ENCODE results near the gene RMP24.

The RMP24 gene

DNA sequence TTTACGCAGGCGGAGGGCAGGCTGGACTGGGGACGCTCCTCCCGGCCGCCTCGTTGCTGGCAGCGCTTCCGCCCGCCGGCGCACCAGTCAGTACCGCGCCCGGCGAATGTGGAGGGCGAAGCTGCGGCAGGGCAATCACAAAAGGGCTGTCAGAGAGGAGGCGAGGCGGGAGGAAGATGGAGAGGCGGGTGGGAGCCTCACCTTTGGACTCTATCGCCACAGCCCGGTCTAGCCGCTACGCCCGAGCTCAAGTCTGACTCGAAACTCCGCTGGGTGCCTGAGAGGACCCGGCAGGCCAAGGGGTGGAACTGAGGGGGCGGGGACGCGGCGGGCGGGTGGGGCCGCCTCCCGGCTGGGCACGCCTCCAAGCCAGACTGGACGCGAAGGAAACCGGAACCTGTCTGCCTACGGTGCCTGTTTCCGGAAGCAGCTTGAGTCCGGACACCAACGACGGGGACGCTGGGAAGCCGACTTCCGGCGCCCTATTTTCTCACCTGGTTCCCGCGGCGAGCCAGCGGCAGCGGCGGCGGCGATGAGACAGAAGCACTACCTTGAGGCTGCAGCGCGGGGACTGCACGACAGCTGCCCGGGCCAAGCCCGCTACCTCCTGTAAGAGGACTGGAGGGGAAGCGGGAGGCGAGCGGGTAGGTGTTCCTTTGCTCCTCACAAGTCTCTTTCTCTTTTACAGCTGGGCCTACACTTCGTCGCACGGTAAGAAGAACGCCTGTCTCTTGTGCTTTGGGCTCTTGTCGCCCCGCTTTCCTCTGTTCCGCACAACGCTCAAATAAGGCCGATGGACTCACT lies at the start of gene RMP24:
Gene RMP24 (plus strand): TSS at position 483 of the 804 bp plus-strand sequence.
- peak within 1 kb of the TSS; percentile 96 for H3K4me3 ChIP-seq
- in situ Hi-C loops (cut with MboI; ENCODE audit: low sequenced_read_pairs): no loop called here
- H3K27me3 ChIP-seq (ENCODE audit: low read depth): no peaks in the 10 kb centered on the region
- DNase-seq (ENCODE audit: low spot score in 2 of 2): peak; percentile 91 to 95
- H3K9me3 ChIP-seq: 0 out of 2 replicates have a peak, but pooled peaks cover 3% of the 10 kb centered on the region
- H3K36me3 ChIP-seq (replicated peaks): peaks cover 29% of the 10 kb centered on the region
- peaks cover 7% of the 10 kb centered on the region; the same call in 1 of the 2 replicates for H3K4me1 ChIP-seq

DNA sequence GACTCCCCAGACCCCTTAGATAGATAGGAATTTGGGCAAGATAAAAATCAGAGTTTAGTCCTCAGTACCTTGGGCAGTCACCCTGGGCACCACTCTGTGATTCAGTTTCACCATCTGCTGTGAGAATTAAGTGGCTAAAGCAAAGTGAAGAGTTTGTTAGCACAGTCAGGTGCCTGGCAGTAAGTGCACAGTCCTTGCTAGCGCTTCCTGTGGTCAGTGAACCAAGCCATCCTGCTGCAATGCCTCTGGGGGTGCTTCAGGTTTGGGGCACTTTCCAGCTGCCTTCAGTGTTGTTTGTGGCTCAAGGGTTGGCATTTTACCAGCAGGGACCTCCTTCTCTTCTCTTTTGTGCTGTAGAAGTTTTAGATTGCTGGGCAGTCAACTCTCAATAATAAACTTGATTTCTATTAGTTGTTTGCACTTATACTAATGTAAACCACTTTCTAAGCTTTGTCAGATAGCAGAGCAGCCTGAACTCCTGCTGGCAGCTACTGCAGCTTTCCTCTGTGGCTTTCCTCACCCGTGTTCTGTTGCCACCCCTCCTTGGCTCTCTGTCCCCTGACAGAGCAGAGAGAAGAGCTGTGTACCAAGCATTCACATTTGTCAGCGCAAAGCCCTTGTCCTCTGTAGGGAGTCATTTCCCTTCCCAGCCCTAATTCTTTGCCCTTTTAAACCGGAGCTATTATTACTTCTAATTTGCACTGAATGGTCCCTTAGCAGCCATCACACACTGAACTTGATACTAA lies 48.4 kb upstream of the RMP24 start:
- no peak for DNase-seq (ENCODE audit: low spot score in 2 of 2)
- Histone ChIP-seq H3K27me3 (ENCODE audit: low read depth) (no peaks in the 10 kb centered on the region), H3K9me3 (no peaks in the 10 kb centered on the region), H3K4me3 (no peak overlapping the region), H3K36me3 (replicated peaks) (no peaks in the 10 kb centered on the region), H3K4me1 (peaks cover 18% of the 10 kb centered on the region)
- in situ Hi-C loops (cut with MboI; ENCODE audit: low sequenced_read_pairs): no loop called here

DNA sequence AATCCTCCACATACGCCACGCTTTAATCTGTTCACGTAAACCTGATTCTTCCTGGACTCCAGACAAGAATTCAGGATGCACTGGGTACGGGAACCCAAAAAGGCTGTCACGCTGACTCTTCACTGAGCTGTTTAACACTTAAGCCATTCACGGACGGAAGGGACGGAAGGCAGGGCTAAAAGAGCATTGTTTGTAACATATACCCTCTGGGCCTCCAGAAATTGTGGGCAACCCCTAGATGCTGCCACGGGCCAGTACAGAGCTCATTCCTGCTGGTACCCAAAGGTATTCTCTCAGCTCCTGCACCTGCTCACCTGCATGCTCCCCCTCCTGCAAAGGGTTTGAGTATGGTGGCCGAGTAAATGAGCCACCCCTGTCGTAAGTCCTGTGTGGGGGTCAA lies 45.6 kb upstream of the RMP24 start:
- Histone ChIP-seq H3K27me3 (ENCODE audit: low read depth) (no peaks in the 10 kb centered on the region), H3K36me3 (replicated peaks) (no peaks in the 10 kb centered on the region), H3K4me3 (no peak overlapping the region), H3K4me1 (peaks cover 18% of the 10 kb centered on the region), H3K9me3 (no peaks in the 10 kb centered on the region)
- in situ Hi-C loops (cut with MboI; ENCODE audit: low sequenced_read_pairs): no loop called here
- DNase-seq (ENCODE audit: low spot score in 2 of 2): no peak

DNA sequence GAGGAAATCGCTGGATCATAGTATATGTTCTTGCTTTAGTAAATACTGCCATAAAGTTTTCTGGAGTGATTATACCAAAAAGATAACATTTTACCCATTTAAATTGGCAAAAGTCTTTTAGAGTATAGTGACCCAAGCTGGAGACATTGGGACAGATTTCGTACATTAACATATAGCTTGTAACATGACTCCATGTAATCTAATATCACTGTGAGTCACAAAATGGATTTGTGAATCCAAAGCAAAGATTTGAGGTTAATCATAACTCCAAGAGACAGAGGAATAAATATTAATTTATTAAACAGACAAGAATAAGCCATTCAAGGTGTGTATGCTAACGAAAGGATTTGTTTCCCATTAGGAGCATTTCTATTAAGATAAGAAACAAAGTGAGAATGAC lies 45.0 kb upstream of the RMP24 start:
- in situ Hi-C loops (cut with MboI; ENCODE audit: low sequenced_read_pairs): no loop called here
- no peaks in the 10 kb centered on the region for H3K27me3 ChIP-seq (ENCODE audit: low read depth)

DNA sequence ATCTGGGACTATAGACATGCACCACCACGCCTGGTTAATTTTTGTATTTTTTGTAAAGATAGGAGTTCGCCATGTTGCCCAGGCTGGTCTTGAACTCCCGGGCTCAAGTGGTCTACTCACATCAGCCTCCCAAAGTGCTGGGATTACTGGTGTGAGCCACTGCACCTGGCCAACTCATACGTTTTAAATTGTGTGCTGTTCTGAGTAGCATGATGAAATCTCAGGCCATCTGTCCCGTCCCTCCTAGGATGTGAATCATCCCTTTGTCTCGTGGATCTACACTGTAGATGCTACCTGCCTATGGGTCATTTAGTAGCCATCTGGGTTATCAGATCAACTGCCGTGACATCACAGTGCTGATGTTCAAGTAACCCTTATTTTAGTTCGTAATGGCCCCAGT lies 38.5 kb upstream of the RMP24 start:
- Histone ChIP-seq H3K4me1 (no peaks in the 10 kb centered on the region), H3K36me3 (replicated peaks) (no peaks in the 10 kb centered on the region), H3K9me3 (no peaks in the 10 kb centered on the region), H3K4me3 (no peak overlapping the region), H3K27me3 (ENCODE audit: low read depth) (no peaks in the 10 kb centered on the region)
- DNase-seq (ENCODE audit: low spot score in 2 of 2): no peak
- in situ Hi-C loops (cut with MboI; ENCODE audit: low sequenced_read_pairs): no loop called here

More for the DNA sequence above, 45.0 kb upstream of the RMP24 start:
- no peak for DNase-seq (ENCODE audit: low spot score in 2 of 2)
- peaks cover 18% of the 10 kb centered on the region for H3K4me1 ChIP-seq
- H3K4me3 ChIP-seq: no peak overlapping the region
- no peaks in the 10 kb centered on the region for H3K9me3 ChIP-seq
- H3K36me3 ChIP-seq (replicated peaks): no peaks in the 10 kb centered on the region

DNA sequence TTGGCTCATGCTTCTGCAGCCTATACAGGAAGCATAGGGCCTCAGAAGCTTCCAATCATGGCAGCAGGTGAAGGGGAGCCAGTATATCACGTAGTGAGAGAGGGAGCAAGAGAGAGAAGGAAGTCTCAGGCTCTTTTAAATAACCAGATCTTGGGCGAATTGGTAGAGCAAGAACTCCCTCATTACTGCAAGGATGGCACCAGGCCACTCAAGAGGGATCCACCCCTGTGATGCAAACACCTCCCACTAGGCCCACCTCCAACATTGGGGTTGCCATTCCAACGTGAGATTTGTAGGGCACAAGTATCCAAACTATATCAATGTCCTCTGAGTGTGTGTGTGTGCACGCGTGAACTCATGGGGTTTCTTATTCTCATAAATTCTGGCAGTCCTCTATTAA lies 37.6 kb upstream of the RMP24 start:
- no peak for DNase-seq (ENCODE audit: low spot score in 2 of 2)
- no peaks in the 10 kb centered on the region for H3K27me3 ChIP-seq (ENCODE audit: low read depth)
- no peaks in the 10 kb centered on the region for H3K4me1 ChIP-seq
- H3K4me3 ChIP-seq: no peak overlapping the region
- H3K36me3 ChIP-seq (replicated peaks): no peaks in the 10 kb centered on the region
- no peaks in the 10 kb centered on the region for H3K9me3 ChIP-seq
- in situ Hi-C loops (cut with MboI; ENCODE audit: low sequenced_read_pairs): no loop called here

DNA sequence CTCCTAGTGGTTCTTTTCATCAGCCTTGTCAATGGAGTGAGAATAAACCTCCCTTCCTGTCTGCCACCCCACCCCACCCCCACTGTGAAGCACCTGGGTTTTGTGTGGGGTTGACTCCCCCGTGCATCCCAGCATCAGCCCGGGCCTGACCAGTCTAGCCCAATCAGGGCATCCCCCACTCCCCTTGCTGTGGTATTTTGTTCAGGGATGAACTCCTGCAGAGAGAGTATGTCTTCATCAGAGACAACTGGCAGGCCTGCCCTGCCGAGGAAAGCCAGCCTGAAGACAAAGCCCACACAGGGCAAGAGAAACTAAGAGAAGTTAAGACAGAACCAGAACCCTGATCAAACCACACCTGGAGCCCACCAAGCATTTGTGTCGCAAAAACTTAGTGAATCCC lies 36.7 kb upstream of the RMP24 start:
- H3K9me3 ChIP-seq: no peaks in the 10 kb centered on the region
- H3K36me3 ChIP-seq (replicated peaks): no peaks in the 10 kb centered on the region
- no peaks in the 10 kb centered on the region for H3K27me3 ChIP-seq (ENCODE audit: low read depth)
- no peak for DNase-seq (ENCODE audit: low spot score in 2 of 2)
- H3K4me3 ChIP-seq: no peak overlapping the region
- in situ Hi-C loops (cut with MboI; ENCODE audit: low sequenced_read_pairs): no loop called here
- no peaks in the 10 kb centered on the region for H3K4me1 ChIP-seq

DNA sequence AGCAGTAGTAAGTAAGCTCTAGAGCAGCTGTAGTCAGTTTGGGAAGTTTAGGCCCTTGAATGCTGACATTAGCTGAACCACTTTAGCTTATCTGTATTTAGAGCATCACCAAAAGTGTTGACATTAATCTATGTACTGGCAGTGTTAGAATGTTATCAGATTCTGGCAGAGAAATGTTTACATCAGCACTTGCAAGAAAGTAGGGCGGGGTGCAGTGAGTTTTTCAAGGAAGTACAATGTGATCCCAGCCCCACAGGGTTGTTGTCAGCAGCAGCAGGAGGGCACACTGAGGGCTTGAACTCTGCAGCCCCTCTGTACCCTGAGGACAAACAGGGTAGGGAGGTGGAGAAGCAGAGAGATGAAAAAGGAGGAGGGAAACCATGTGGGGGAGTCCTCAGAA lies 35.5 kb upstream of the RMP24 start:
- Histone ChIP-seq H3K9me3 (no peaks in the 10 kb centered on the region), H3K4me3 (no peak overlapping the region), H3K36me3 (replicated peaks) (no peaks in the 10 kb centered on the region), H3K4me1 (no peaks in the 10 kb centered on the region), H3K27me3 (ENCODE audit: low read depth) (no peaks in the 10 kb centered on the region)
- in situ Hi-C loops (cut with MboI; ENCODE audit: low sequenced_read_pairs): no loop called here
- DNase-seq (ENCODE audit: low spot score in 2 of 2): no peak

DNA sequence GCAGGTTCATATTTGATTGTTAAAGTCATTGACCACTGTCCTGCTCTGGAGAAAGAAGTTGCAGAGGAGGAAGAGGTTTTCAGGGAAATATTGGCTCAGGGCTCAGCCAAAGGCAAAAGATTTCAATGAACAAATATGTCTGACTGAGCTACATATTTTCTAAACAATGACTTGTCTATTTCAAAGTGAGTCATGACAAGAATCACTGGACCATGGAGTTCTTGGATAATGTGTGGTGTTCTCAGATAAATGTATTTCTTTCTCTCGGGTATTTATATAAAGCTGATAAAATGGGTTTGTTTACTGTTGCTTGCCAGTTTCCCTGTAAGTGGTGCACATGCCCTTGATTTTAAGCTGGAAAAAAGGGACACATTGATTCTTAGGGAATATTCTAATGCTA lies 34.3 kb upstream of the RMP24 start:
- no peak for DNase-seq (ENCODE audit: low spot score in 2 of 2)
- in situ Hi-C loops (cut with MboI; ENCODE audit: low sequenced_read_pairs): no loop called here
- no peaks in the 10 kb centered on the region for H3K4me1 ChIP-seq
- H3K36me3 ChIP-seq (replicated peaks): no peaks in the 10 kb centered on the region
- H3K4me3 ChIP-seq: no peak overlapping the region
- H3K9me3 ChIP-seq: no peaks in the 10 kb centered on the region
- H3K27me3 ChIP-seq (ENCODE audit: low read depth): no peaks in the 10 kb centered on the region

DNA sequence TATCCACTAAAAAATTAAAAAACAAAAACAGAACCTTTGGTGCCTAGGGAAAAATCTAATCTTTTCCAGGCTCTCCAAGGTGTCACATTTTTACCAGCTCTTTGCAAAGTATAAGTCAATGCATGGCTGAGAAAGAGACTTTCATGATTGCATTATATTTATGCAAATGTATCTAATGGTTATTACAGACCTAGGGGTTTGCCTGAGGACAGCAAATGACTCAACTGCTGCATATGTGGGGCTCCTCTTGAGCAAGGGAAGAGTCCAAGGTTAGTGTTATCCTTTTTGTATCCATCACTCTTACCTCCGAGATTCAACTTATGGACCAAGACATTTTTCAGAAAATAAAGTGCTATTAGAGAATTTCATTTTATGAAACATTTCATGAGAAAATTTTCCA lies 33.9 kb upstream of the RMP24 start:
- no peak for DNase-seq (ENCODE audit: low spot score in 2 of 2)
- Histone ChIP-seq H3K9me3 (no peaks in the 10 kb centered on the region), H3K36me3 (replicated peaks) (no peaks in the 10 kb centered on the region), H3K27me3 (ENCODE audit: low read depth) (no peaks in the 10 kb centered on the region), H3K4me1 (no peaks in the 10 kb centered on the region), H3K4me3 (no peak overlapping the region)
- in situ Hi-C loops (cut with MboI; ENCODE audit: low sequenced_read_pairs): no loop called here

DNA sequence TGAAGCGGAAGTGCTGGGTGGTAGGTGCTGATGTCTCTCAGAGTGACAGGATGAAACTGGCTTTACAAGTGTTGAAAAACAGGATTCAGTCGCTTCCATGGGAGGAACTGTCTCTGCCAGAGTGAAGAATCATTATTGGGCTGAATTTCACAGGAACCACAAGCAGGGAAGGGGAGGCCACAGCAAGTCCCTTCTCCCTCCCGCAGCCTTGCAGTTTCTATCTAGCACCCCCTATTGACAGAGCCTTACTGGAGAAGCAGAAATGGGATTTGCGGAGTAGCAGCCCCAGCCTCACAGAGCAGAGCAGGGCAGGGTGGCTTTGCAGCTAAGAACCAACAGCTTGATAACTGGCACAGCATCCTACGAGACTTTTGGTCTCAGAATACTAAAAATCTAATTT lies 33.3 kb upstream of the RMP24 start:
- no peak overlapping the region for H3K4me3 ChIP-seq
- no peaks in the 10 kb centered on the region for H3K27me3 ChIP-seq (ENCODE audit: low read depth)
- DNase-seq (ENCODE audit: low spot score in 2 of 2): no peak
- H3K9me3 ChIP-seq: no peaks in the 10 kb centered on the region
- H3K36me3 ChIP-seq (replicated peaks): no peaks in the 10 kb centered on the region
- no peaks in the 10 kb centered on the region for H3K4me1 ChIP-seq
- in situ Hi-C loops (cut with MboI; ENCODE audit: low sequenced_read_pairs): no loop called here

DNA sequence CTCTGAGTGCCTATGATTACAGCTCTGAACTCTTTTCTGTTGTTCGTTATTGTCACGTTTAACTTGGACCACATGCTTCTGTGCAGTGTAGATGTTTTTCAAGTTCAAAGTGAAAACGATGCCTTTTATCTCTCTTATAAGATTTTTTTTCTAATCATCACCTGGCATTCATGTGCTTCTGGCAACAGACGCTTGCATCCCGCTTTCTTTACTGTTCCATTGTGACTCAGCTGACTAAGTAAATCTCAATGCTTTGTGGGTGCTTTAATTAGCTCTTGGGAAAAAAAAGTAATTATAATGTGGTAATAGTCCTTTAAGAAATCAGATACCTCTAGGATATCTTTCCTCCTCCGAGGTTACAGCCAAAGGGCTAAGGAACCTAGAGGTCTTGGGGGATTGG lies 31.2 kb upstream of the RMP24 start:
- Histone ChIP-seq H3K9me3 (no peaks in the 10 kb centered on the region), H3K4me1 (no peaks in the 10 kb centered on the region), H3K36me3 (replicated peaks) (no peaks in the 10 kb centered on the region), H3K27me3 (ENCODE audit: low read depth) (no peaks in the 10 kb centered on the region), H3K4me3 (no peak overlapping the region)
- in situ Hi-C loops (cut with MboI; ENCODE audit: low sequenced_read_pairs): no loop called here
- no peak for DNase-seq (ENCODE audit: low spot score in 2 of 2)

DNA sequence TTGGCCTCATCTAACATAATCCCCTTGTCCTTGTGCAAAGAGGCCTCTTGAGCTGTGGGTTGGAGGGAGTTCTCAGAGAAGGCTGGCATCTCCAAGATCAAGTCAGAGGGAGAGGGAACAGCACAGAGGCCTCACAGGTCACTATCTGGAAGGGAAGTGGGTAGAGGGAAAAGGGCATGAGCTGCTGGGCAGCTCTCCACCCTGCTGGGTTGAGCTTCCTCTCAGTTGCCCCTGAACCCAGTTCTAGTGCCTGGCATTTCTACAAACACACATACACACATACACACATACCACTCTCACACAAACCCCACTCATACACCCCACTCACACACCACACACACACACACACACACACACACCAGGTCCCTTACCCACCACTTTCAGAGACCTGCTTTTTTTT lies 30.3 kb upstream of the RMP24 start:
- Histone ChIP-seq H3K9me3 (no peaks in the 10 kb centered on the region), H3K36me3 (replicated peaks) (no peaks in the 10 kb centered on the region), H3K4me3 (no peak overlapping the region), H3K4me1 (no peaks in the 10 kb centered on the region), H3K27me3 (ENCODE audit: low read depth) (no peaks in the 10 kb centered on the region)
- in situ Hi-C loops (cut with MboI; ENCODE audit: low sequenced_read_pairs): no loop called here
- DNase-seq (ENCODE audit: low spot score in 2 of 2): no peak

DNA sequence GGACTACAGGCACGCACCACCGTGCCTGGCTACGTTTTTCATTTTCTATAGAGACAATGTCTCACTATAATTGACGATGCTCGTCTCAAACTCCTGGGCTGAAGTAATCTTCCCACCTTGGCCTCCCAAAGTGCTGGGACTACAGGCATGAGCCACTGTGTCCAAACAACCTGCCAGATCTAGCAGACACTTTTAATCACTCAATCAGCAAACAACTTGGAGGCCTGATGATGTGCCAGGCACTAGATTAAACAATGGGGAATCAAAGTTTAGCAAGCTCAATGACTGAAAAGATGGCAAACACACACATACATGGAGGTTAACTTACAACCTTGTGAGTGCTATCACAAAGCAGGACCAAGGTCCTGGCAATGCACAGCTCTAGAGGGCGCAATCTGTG lies 29.8 kb upstream of the RMP24 start:
- in situ Hi-C loops (cut with MboI; ENCODE audit: low sequenced_read_pairs): no loop called here
- H3K4me3 ChIP-seq: no peak overlapping the region
- DNase-seq (ENCODE audit: low spot score in 2 of 2): no peak
- H3K4me1 ChIP-seq: no peaks in the 10 kb centered on the region
- H3K27me3 ChIP-seq (ENCODE audit: low read depth): no peaks in the 10 kb centered on the region
- no peaks in the 10 kb centered on the region for H3K36me3 ChIP-seq (replicated peaks)
- no peaks in the 10 kb centered on the region for H3K9me3 ChIP-seq
